IMR-90 (cell line): ENCODE measurements around the gene COL18A1. TPM values are rescaled to one million over a fixed set of nuclear protein-coding genes. Genes with fewer than 3 reads are reported as not detected.
A peak's percentile ranks its signal among the peaks of the same experiment; 100 is the strongest.

Experiments used
- ATAC-seq: fragments of 200-7000 bp; cut with Tn5 transposase; 2 replicates; pipeline ENCODE4 v1.9.1; 2020; ENCODE audit warnings: low read depth, mild to moderate bottlenecking, moderate library complexity
- BruUV-seq: library from RNA; stranded (reverse); fragments of 400-500 nt; replicated peaks from 2 replicates; lab custom pipeline; 2021; lab: Mats Ljungman, UMichigan
- CTCF ChIA-PET: fragments of 300-600 bp; formaldehyde crosslinking; extraction: SDS; loops from one replicate; lab custom pipeline; 2021; ENCODE audit warnings: antibody characterized with exemption; lab: Yijun Ruan, JAX
- POLR2A ChIA-PET: fragments of 300-600 bp; sonication (Branson Sonifier 250); formaldehyde crosslinking; loops from one replicate; lab custom pipeline; 2022; ENCODE audit warnings: antibody characterized with exemption; ENCODE audit not compliant: unreplicated experiment; lab: Charles Lee
- DNase-seq: peaks from one replicate; pipeline ENCODE4 v3.0.0; 2013
- H2AFZ ChIP-seq: replicated peaks from 2 replicates; pipeline ENCODE3; 2013; ENCODE audit warnings: low read length, mild to moderate bottlenecking; ENCODE audit not compliant: poor library complexity
- H2AK5ac ChIP-seq: 2 replicates; pipeline ENCODE4 v1.6.1; 2013; ENCODE audit warnings: low read depth, low read length, inconsistent platforms
- H2AK9ac ChIP-seq: replicated peaks from 2 replicates; pipeline ENCODE3; 2013; ENCODE audit warnings: mild to moderate bottlenecking, low read depth, low read length, moderate library complexity; ENCODE audit not compliant: poor library complexity
- H2BK120ac ChIP-seq: 2 replicates; pipeline ENCODE4 v1.6.1; 2013; ENCODE audit warnings: low read depth, low read length, inconsistent platforms
- H2BK15ac ChIP-seq: 3 replicates; pipeline ENCODE4 v1.6.1; 2013; ENCODE audit warnings: low read depth, low read length, inconsistent platforms
- H2BK20ac ChIP-seq: 2 replicates; pipeline ENCODE4 v1.6.1; 2013; ENCODE audit warnings: low read depth, mild to moderate bottlenecking, inconsistent platforms, low read length, moderate library complexity
- H2BK5ac ChIP-seq: 2 replicates; pipeline ENCODE4 v1.6.1; 2013; ENCODE audit warnings: mild to moderate bottlenecking, low read depth, low read length, inconsistent platforms; ENCODE audit not compliant: poor library complexity, severe bottlenecking
- H3K14ac ChIP-seq: replicated peaks from 2 replicates; pipeline ENCODE4 v1.6.1; 2013; ENCODE audit warnings: low read depth, low read length, inconsistent platforms
- H3K18ac ChIP-seq: 2 replicates; pipeline ENCODE4 v1.6.1; 2013; ENCODE audit warnings: low read depth, low read length, control low read depth
- H3K23ac ChIP-seq: 2 replicates; pipeline ENCODE4 v1.6.1; 2013; ENCODE audit warnings: low read depth, low read length, inconsistent platforms
- H3K27ac ChIP-seq: 2 replicates; pipeline ENCODE4 v1.5.1; 2013; ENCODE audit warnings: mild to moderate bottlenecking, control low read depth, low read length; ENCODE audit not compliant: insufficient read depth
- H3K27me3 ChIP-seq: 2 replicates; pipeline ENCODE4 v1.6.1; 2013; ENCODE audit warnings: low read length; ENCODE audit not compliant: control insufficient read depth, insufficient read depth
- H3K36me3 ChIP-seq: 2 replicates; pipeline ENCODE4 v1.6.1; 2013; ENCODE audit warnings: low read length, mixed read lengths; ENCODE audit not compliant: control insufficient read depth, insufficient read depth
- H3K4ac ChIP-seq: 2 replicates; pipeline ENCODE4 v1.6.1; 2013; ENCODE audit warnings: low read depth, low read length, inconsistent platforms
- H3K4me1 ChIP-seq: 2 replicates; pipeline ENCODE4 v1.6.1; 2013; ENCODE audit warnings: low read length, mixed read lengths; ENCODE audit not compliant: control insufficient read depth, insufficient read depth
- H3K4me2 ChIP-seq: 2 replicates; pipeline ENCODE4 v1.6.1; 2013; ENCODE audit warnings: low read depth, mild to moderate bottlenecking, control low read depth, low read length, moderate library complexity
- H3K4me3 ChIP-seq: 2 replicates; pipeline ENCODE4 v1.5.1; 2013; ENCODE audit warnings: low read depth, mild to moderate bottlenecking, control low read depth, low read length, moderate library complexity; ENCODE audit not compliant: insufficient read depth
- H3K56ac ChIP-seq: 2 replicates; pipeline ENCODE4 v1.6.1; 2013; ENCODE audit warnings: low read length, inconsistent platforms; ENCODE audit not compliant: insufficient read depth; ENCODE audit errors: extremely low read depth
- H3K79me1 ChIP-seq, 2 experiments: 2 replicates each; pipeline ENCODE4 v1.6.1; 2013; ENCODE audit warnings: low read length in 2 of 2, inconsistent platforms in 1 of 2, low read depth in 1 of 2
- H3K9ac ChIP-seq: 2 replicates; pipeline ENCODE4 v1.6.1; 2013; ENCODE audit warnings: low read depth, low read length, control low read depth
- H3K9me1 ChIP-seq: 2 replicates; pipeline ENCODE4 v1.6.1; 2013; ENCODE audit warnings: low read length, inconsistent platforms; ENCODE audit not compliant: insufficient read depth
- H3K9me3 ChIP-seq: 2 replicates; pipeline ENCODE4 v1.6.1; 2013; ENCODE audit warnings: low read length; ENCODE audit not compliant: control insufficient read depth, insufficient read depth
- H4K20me1 ChIP-seq: 2 replicates; pipeline ENCODE4 v1.6.1; 2013; ENCODE audit warnings: low read length, inconsistent platforms; ENCODE audit not compliant: insufficient read depth
- H4K5ac ChIP-seq: 2 replicates; pipeline ENCODE4 v1.6.1; 2013; ENCODE audit warnings: mild to moderate bottlenecking, low read depth, low read length, control low read depth
- H4K8ac ChIP-seq, 2 experiments: 2 replicates each; pipeline ENCODE4 v1.6.1; 2013; ENCODE audit warnings: low read depth in 2 of 2, low read length in 2 of 2, control low read depth in 1 of 2, inconsistent platforms in 1 of 2
- H4K91ac ChIP-seq: 2 replicates; pipeline ENCODE4 v1.6.1; 2013; ENCODE audit warnings: low read depth, low read length, inconsistent platforms; ENCODE audit not compliant: insufficient read depth
- CEBPB ChIP-seq: IDR thresholded peaks from 2 replicates; pipeline ENCODE4 v1.6.1; 2012; ENCODE audit warnings: low read depth, low read length, improper control_type of control experiment
- CTCF ChIP-seq: conservative IDR thresholded peaks from 2 replicates; pipeline ENCODE4 v1.5.1; 2012; ENCODE audit warnings: mild to moderate bottlenecking, low read depth, low read length, improper control_type of control experiment
- MAZ ChIP-seq: IDR thresholded peaks from 2 replicates; pipeline ENCODE4 v1.6.1; 2012; ENCODE audit warnings: low read depth, mild to moderate bottlenecking, low read length, improper control_type of control experiment, moderate library complexity, borderline replicate concordance
- MXI1 ChIP-seq: IDR thresholded peaks from 2 replicates; pipeline ENCODE4 v1.6.1; 2012; ENCODE audit warnings: low read depth, mild to moderate bottlenecking, low read length, moderate library complexity, borderline replicate concordance
- POLR2A ChIP-seq: IDR thresholded peaks from 2 replicates; pipeline ENCODE4 v1.6.1; 2012; ENCODE audit warnings: mild to moderate bottlenecking, low read depth, low read length
- RFX5 ChIP-seq: IDR thresholded peaks from 2 replicates; pipeline ENCODE4 v1.8.0; 2012; ENCODE audit warnings: low read depth, mild to moderate bottlenecking, low read length, moderate library complexity
- SMC3 ChIP-seq: fragments of 150-350 bp; IDR thresholded peaks from 2 replicates; pipeline ENCODE4 v1.6.1; 2016; ENCODE audit warnings: low read depth, mild to moderate bottlenecking, antibody characterized with exemption, low read length, moderate library complexity
- WGBS, 2 experiments: methylation state at CpG; one replicate each; pipeline versions ENCODE4 v1.1.5 to v1.1.7; 2013; ENCODE audit warnings: missing lambda C conversion rate in 2 of 2; ENCODE audit not compliant: insufficient read length in 1 of 2; ENCODE audit errors: extremely low coverage in 2 of 2; 5-methylcytosine and 5-hydroxymethylcytosine counted together
- dilution Hi-C: fragments of 300-500 bp; cut with HindIII; formaldehyde crosslinking; loops from one replicate; pipeline ENCODE4 v1.14.3; 2018; ENCODE audit warnings: low sequenced_read_pairs; ENCODE audit not compliant: unreplicated experiment
- in situ Hi-C: fragments of 300-500 bp; cut with MboI; formaldehyde crosslinking; loops from 3 replicates; pipeline ENCODE4 v1.14.3; 2019; ENCODE audit warnings: low sequenced_read_pairs, inconsistent platforms, mixed read lengths
- intact Hi-C: fragments of 100-400 bp; cut with micrococcal nuclease; formaldehyde crosslinking; loops from 2 replicates; pipeline ENCODE4 v1.10.0; 2022
- polyA plus RNA-seq, 3 experiments: library from polyadenylated mRNA; depleted of rRNA; stranded (reverse); fragments of >200 nt; gene quantifications; 2 replicates each; pipeline ENCODE4 v1.2.3, GENCODE V29; 2012; ENCODE audit warnings: low replicate concordance in 1 of 3
- total RNA-seq: library from RNA; depleted of rRNA; stranded (reverse); fragments of >200 nt; gene quantifications from 2 replicates; pipeline ENCODE4 v1.2.3, GENCODE V29; 2012

The COL18A1 gene
- total and polyA plus RNA-seq, 2 of the 4 experiments (the other 2 are of a cell fraction): 4.3 to 46.7 TPM

DNA sequence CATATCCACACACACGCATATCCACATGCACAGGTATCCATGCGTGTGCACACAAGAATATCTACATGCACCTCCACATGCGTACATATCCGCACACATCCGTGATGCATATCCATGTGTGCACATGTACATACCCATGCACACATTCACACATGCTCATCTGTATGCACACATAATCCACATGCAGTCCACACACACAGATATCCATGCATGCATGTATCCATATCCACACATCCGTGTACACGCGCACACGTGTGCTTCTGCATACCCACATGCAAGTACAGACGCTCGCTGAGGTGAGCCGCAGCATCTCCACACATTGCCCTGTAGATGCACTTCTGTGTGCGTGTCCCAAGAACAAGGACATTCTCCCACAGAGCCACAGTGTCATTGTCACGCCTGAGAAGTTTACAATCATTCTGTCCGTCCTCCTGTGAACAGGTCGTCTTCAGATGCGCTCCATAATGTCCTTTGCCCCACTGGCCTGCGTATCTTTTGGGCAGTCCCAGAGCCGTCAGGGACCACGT lies 43.4 kb downstream of the COL18A1 start:
- in situ Hi-C loops (loop anchor here (5.0 to 10.0 kb wide), 2 partner anchors 156 to 304 kb away; no protein-coding TSS in a partner anchor), intact Hi-C loops (no loop called here), dilution Hi-C loops (no loop called here)
- Histone ChIP-seq H3K4ac (no peak overlapping the region), H2BK20ac (no peak overlapping the region), H3K18ac (no peak overlapping the region), H3K27ac (no peak overlapping the region), H3K56ac (no peak overlapping the region), H3K9me1 (peaks cover 20% of the 10 kb centered on the region), H3K9ac (no peak overlapping the region), H2BK5ac (no peak overlapping the region), H2AK9ac (no peak overlapping the region), H3K4me2 (no peak overlapping the region), H4K8ac (no peak overlapping the region), H4K5ac (no peak overlapping the region), H3K36me3 (peaks cover 15% of the 10 kb centered on the region), H4K91ac (no peak overlapping the region), H3K14ac (no peak overlapping the region), H2BK120ac (no peak overlapping the region), H4K20me1 (peaks cover 67% of the 10 kb centered on the region), H3K27me3 (no peaks in the 10 kb centered on the region), H3K23ac (no peak overlapping the region), H2BK15ac (no peak overlapping the region), H2AK5ac (0 out of 2 replicates have a peak overlapping the region, but pooled peaks have one; percentile 10), H3K9me3 (peaks cover 5% of the 10 kb centered on the region), H3K79me1 (peaks cover 30 to 89% of the 10 kb centered on the region in 2 experiments), H2AFZ (no peak overlapping the region), H3K4me1 (peaks cover 5% of the 10 kb centered on the region; the same call in 1 of the 2 replicates), H3K4me3 (no peak overlapping the region)
- CTCF ChIA-PET: no interaction called here
- DNase-seq (no peak), ATAC-seq (no peak)
- POLR2A ChIA-PET: interaction anchor here (0.6 kb wide), 1 partner anchor 424 kb away, joined by 3 read pairs; no protein-coding TSS in a partner anchor
- 78% methylated on average over 17 of the region's 20 CpGs; no CpG with 5 or more reads in 1 of the 2 experiments for WGBS, 2 experiments
- no peak for TF ChIP-seq CEBPB
- no peak for TF ChIP-seq SMC3
- TF ChIP-seq POLR2A: no peak
- TF ChIP-seq CTCF: no peak
- no peak for TF ChIP-seq RFX5
- TF ChIP-seq MXI1: no peak
- TF ChIP-seq MAZ: no peak
- BruUV-seq: no TSS peak
